Keratinocyte (primary cell): Measurements from ENCODE around the gene PNMA8B.

ENCODE experiments used
- CTCF ChIP-seq, 3 experiments: IDR thresholded peaks in 1 of 3; conservative IDR thresholded peaks in 1 of 3; optimal IDR thresholded peaks in 1 of 3; 2 replicates in 2 of 3; 3 replicates in 1 of 3; pipeline versions ENCODE3 to v1.5.1; 2011; ENCODE audit warnings: low read length in 3 of 3, mild to moderate bottlenecking in 3 of 3, moderate library complexity in 2 of 3, control low read depth in 1 of 3, inconsistent platforms in 1 of 3; ENCODE audit not compliant: insufficient read depth in 2 of 3; ENCODE audit errors: extremely low read depth in 1 of 3
- EZH2 ChIP-seq: IDR thresholded peaks from one replicate; pipeline ENCODE4 v1.6.1; 2012; ENCODE audit warnings: inconsistent platforms, mild to moderate bottlenecking, low read length, moderate library complexity

- TF ChIP-seq CTCF (optimal IDR thresholded peaks at IDR 0.05 in 1 of 3, IDR thresholded peaks at IDR 0.05 in 1 of 3, conservative IDR thresholded peaks at IDR 0.05 in 1 of 3; ENCODE audit: extremely low read depth in 1 of 3, insufficient read depth in 2 of 3, low read length in 3 of 3) (no peak), EZH2 (no peak)
These were observed 19.1 kb upstream of the PNMA8B start for GRCh38 chr19:46514589-46515289.
